Smooth muscle cell (in vitro differentiated cells): ENCODE data around the gene F2RL2. TPM values are rescaled to one million over a fixed set of nuclear protein-coding genes. Genes with fewer than 3 reads are reported as not detected.

Source experiments
- DNase-seq: peaks from one replicate; lab custom pipeline; 2025; ENCODE audit not compliant: unreplicated experiment; lab: John Stamatoyannopoulos, UW
- H2AFZ ChIP-seq: fragments of 200-600 bp; sonication (generic); 2 replicates; pipeline ENCODE4 v1.6.0; 2016; ENCODE audit warnings: antibody characterized with exemption, low read depth, mild to moderate bottlenecking
- H3F3A ChIP-seq: fragments of 200-600 bp; sonication (generic); 2 replicates; pipeline ENCODE4 v1.6.0; 2017; ENCODE audit warnings: antibody characterized with exemption, low read depth
- H3K27ac ChIP-seq: fragments of 200-600 bp; sonication (generic); 2 replicates; pipeline ENCODE4 v1.5.1; 2016; ENCODE audit warnings: low read depth, mild to moderate bottlenecking
- H3K27me3 ChIP-seq: fragments of 200-600 bp; sonication (generic); 2 replicates; pipeline ENCODE4 v1.6.1; 2016; ENCODE audit warnings: low read depth, mild to moderate bottlenecking
- H3K36me3 ChIP-seq: fragments of 200-600 bp; sonication (generic); 2 replicates; pipeline ENCODE4 v1.5.1; 2016; ENCODE audit warnings: low read depth
- H3K4me1 ChIP-seq: fragments of 200-600 bp; sonication (generic); 2 replicates; pipeline ENCODE4 v1.5.1; 2016; ENCODE audit warnings: low read depth
- H3K4me2 ChIP-seq: fragments of 200-600 bp; sonication (generic); 2 replicates; pipeline ENCODE4 v1.6.0; 2016; ENCODE audit warnings: mild to moderate bottlenecking
- H3K4me3 ChIP-seq: fragments of 200-600 bp; sonication (generic); 2 replicates; pipeline ENCODE4 v1.5.1; 2016; ENCODE audit warnings: mild to moderate bottlenecking
- H3K79me2 ChIP-seq: fragments of 200-600 bp; sonication (generic); 2 replicates; pipeline ENCODE4 v1.6.0; 2016; ENCODE audit warnings: low read depth, mild to moderate bottlenecking
- H3K9ac ChIP-seq: fragments of 200-600 bp; sonication (generic); 2 replicates; pipeline ENCODE4 v1.6.0; 2016; ENCODE audit warnings: low read depth
- H3K9me3 ChIP-seq: fragments of 200-600 bp; sonication (generic); replicated peaks from 2 replicates; pipeline ENCODE4 v1.5.1; 2016; ENCODE audit warnings: low read depth
- H4K20me1 ChIP-seq: fragments of 200-600 bp; sonication (generic); 2 replicates; pipeline ENCODE4 v1.6.0; 2016; ENCODE audit warnings: low read depth
- whole genome bisulfite sequencing: methylation state at CpG from one replicate; pipeline ENCODE4 v1.1.7; 2016; ENCODE audit warnings: low lambda C conversion rate; 5-methylcytosine and 5-hydroxymethylcytosine counted together
- polyA plus RNA-seq: library from polyadenylated mRNA; unstranded; fragments of >200 nt; fragmentation: Nextera tagmentation; extraction: Ambion mirVana; gene quantifications from 2 replicates; pipeline ENCODE4 v1.2.1, GENCODE V29; 2016
- total RNA-seq: library from RNA; depleted of rRNA; stranded (reverse); fragments of >200 nt; gene quantifications from 2 replicates; pipeline ENCODE4 v1.2.3, GENCODE V29; 2014
- TF ChIP-seq, protein P1 (sequence below): fragments of 200-600 bp; sonication (generic); IDR thresholded peaks from 2 replicates; pipeline ENCODE4 v1.5.1; 2017; ENCODE audit warnings: borderline replicate concordance, mild to moderate bottlenecking, antibody characterized with exemption; ENCODE audit not compliant: insufficient read depth, poor library complexity, severe bottlenecking

F2RL2 gene
- total and polyA plus RNA-seq, 2 experiments from 2014 or later, result 1.4 TPM; not detected in 1

- Histone ChIP-seq H3K9ac (no peak overlapping the region), H3K4me3 (no peak overlapping the region), H3F3A (no peaks in the 10 kb centered on the region), H3K36me3 (no peaks in the 10 kb centered on the region), H3K27ac (no peak overlapping the region), H4K20me1 (no peaks in the 10 kb centered on the region), H3K9me3 (no peaks in the 10 kb centered on the region), H3K79me2 (no peaks in the 10 kb centered on the region), H3K4me1 (no peaks in the 10 kb centered on the region), H2AFZ (no peak overlapping the region), H3K27me3 (no peaks in the 10 kb centered on the region), H3K4me2 (no peak overlapping the region)
- DNase-seq, result no peak
- 68% methylated on average over 2 of the region's 2 CpGs for WGBS
- TF ChIP-seq, protein P1, sequence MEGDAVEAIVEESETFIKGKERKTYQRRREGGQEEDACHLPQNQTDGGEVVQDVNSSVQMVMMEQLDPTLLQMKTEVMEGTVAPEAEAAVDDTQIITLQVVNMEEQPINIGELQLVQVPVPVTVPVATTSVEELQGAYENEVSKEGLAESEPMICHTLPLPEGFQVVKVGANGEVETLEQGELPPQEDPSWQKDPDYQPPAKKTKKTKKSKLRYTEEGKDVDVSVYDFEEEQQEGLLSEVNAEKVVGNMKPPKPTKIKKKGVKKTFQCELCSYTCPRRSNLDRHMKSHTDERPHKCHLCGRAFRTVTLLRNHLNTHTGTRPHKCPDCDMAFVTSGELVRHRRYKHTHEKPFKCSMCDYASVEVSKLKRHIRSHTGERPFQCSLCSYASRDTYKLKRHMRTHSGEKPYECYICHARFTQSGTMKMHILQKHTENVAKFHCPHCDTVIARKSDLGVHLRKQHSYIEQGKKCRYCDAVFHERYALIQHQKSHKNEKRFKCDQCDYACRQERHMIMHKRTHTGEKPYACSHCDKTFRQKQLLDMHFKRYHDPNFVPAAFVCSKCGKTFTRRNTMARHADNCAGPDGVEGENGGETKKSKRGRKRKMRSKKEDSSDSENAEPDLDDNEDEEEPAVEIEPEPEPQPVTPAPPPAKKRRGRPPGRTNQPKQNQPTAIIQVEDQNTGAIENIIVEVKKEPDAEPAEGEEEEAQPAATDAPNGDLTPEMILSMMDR, result no peak
Observed at GRCh38 chr5:76615759-76616158, 7.4 kb downstream of the F2RL2 start.

- Histone ChIP-seq H3K9ac (no peak overlapping the region), H3K4me2 (no peak overlapping the region), H3K36me3 (no peaks in the 10 kb centered on the region), H3K4me1 (peaks cover 3% of the 10 kb centered on the region), H3K79me2 (no peaks in the 10 kb centered on the region), H3K9me3 (no peaks in the 10 kb centered on the region), H3K27me3 (no peaks in the 10 kb centered on the region), H3K27ac (no peak overlapping the region), H2AFZ (no peak overlapping the region), H3K4me3 (no peak overlapping the region), H3F3A (no peaks in the 10 kb centered on the region), H4K20me1 (no peaks in the 10 kb centered on the region)
- 76% methylated on average over 5 of the region's 5 CpGs for WGBS
- DNase-seq, result no peak
- TF ChIP-seq, protein P1, result no peak
Observed at GRCh38 chr5:76612942-76613341, 10.3 kb downstream of the F2RL2 start.

GRCh38 chr5:76610196-76610595, 13.0 kb downstream of the F2RL2 start:
- no peak overlapping the region for H2AFZ ChIP-seq
- H3K9me3 ChIP-seq, result no peaks in the 10 kb centered on the region
- H4K20me1 ChIP-seq, result no peaks in the 10 kb centered on the region
- DNase-seq, result no peak
- 96% methylated on average over 1 of the region's 1 CpG for WGBS
- no peaks in the 10 kb centered on the region for H3K79me2 ChIP-seq
- H3K27ac ChIP-seq, result no peak overlapping the region
- no peaks in the 10 kb centered on the region for H3K36me3 ChIP-seq
- no peak overlapping the region for H3K4me3 ChIP-seq
- no peaks in the 10 kb centered on the region for H3K27me3 ChIP-seq
- no peaks in the 10 kb centered on the region for H3F3A ChIP-seq
- TF ChIP-seq, protein P1, result no peak
- H3K4me2 ChIP-seq, result no peak overlapping the region
- peaks cover 16% of the 10 kb centered on the region for H3K4me1 ChIP-seq
- H3K9ac ChIP-seq, result no peak overlapping the region

DNA sequence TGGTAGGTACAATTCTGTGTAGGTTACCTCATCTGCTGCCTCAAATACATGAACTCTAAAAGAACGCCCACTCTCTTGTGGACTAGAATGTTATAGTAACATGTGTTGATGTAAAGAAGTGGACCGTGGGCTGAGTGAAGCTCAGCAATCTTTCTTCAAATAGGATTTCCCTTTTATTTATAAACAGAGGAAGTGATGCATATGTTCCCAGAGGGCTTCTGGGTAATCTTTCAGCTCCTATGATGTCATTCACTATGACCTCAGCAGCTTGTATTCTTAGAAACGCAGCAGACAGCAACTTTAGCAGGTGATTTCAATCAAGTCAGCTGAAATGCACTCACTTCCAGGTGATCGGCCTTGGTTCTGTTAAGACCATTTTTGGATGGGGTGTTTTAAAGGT, 14.4 kb downstream of the F2RL2 start:
- H4K20me1 ChIP-seq, result no peaks in the 10 kb centered on the region
- TF ChIP-seq, protein P1, result no peak
- H2AFZ ChIP-seq, result peak overlapping the region; percentile 0
- DNase-seq, result no peak
- no peaks in the 10 kb centered on the region for H3K36me3 ChIP-seq
- H3K27me3 ChIP-seq, result no peaks in the 10 kb centered on the region
- H3K4me1 ChIP-seq, result peaks cover 16% of the 10 kb centered on the region
- H3K79me2 ChIP-seq, result no peaks in the 10 kb centered on the region
- peak overlapping the region; percentile 49 for H3K27ac ChIP-seq
- WGBS, result 48% methylated on average over 4 of the region's 4 CpGs
- H3K4me3 ChIP-seq, result no peak overlapping the region
- no peaks in the 10 kb centered on the region for H3F3A ChIP-seq
- H3K9me3 ChIP-seq, result no peaks in the 10 kb centered on the region
- H3K9ac ChIP-seq, result peak overlapping the region; percentile 0
- no peak overlapping the region for H3K4me2 ChIP-seq
